Effector memory CD8-positive, alpha-beta T cell (primary cell): Measurements from ENCODE around the gene GLT1D1.

Experiments used
- ATAC-seq: fragments of 150-1000 bp; cut with Tn5 transposase; replicated peaks from 2 replicates; pipeline ENCODE4 v1.10.0; 2021; ENCODE audit warnings: mild to moderate bottlenecking, moderate library complexity
- DNase-seq, 3 experiments: peaks; one replicate each; pipeline ENCODE4 v3.0.0; 2021
- H3K27ac Mint-ChIP-seq, 2 donors: one replicate each; pipeline ENCODE4 v1.8.0; 2022; ENCODE audit warnings: mild to moderate bottlenecking in 2 of 2, mixed read lengths in 2 of 2, moderate library complexity in 2 of 2
- H3K27me3 Mint-ChIP-seq, 2 donors: one replicate each; pipeline ENCODE4 v1.8.0; 2022; ENCODE audit warnings: mixed read lengths in 2 of 2
- H3K36me3 Mint-ChIP-seq: one replicate; pipeline ENCODE4 v1.8.0; 2022; ENCODE audit warnings: mild to moderate bottlenecking, moderate library complexity, mixed read lengths; ENCODE audit not compliant: insufficient read depth
- H3K4me1 Mint-ChIP-seq, 2 donors: one replicate each; pipeline ENCODE4 v1.8.0; 2022; ENCODE audit warnings: low read depth in 2 of 2, mixed read lengths in 2 of 2
- H3K4me3 Mint-ChIP-seq, 2 donors: one replicate each; pipeline ENCODE4 v1.8.0; 2022; ENCODE audit warnings: mild to moderate bottlenecking in 2 of 2, mixed read lengths in 2 of 2, moderate library complexity in 2 of 2
- H3K9me3 Mint-ChIP-seq, 2 donors: one replicate each; pipeline ENCODE4 v1.8.0; 2022; ENCODE audit warnings: mixed read lengths in 2 of 2

GLT1D1 gene

DNA sequence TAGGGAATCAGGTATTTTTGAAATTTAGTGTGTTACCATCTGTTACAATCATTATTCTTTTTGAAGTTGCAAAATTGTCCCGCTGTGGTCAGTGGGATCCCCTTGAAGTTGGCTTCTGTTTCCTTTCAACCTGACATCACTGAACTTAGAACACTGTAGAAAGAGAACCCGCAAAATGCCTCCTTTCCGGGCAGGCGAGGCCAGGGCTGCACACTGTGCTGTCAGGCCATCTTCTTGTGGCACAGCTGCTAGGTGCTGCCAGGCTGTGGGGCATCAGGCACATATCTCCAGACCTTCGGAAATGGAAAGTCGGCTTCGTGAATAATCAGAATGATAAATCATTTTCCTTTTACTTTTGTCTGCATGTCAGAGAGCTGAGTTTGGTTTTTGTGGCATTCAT is 103.5 kb downstream of the GLT1D1 start:
- H3K36me3 Mint-ChIP-seq, result peaks cover 5% of the 10 kb centered on the region
- peaks cover 0 to 5% of the 10 kb centered on the region in 2 donors for H3K4me1 Mint-ChIP-seq

DNA sequence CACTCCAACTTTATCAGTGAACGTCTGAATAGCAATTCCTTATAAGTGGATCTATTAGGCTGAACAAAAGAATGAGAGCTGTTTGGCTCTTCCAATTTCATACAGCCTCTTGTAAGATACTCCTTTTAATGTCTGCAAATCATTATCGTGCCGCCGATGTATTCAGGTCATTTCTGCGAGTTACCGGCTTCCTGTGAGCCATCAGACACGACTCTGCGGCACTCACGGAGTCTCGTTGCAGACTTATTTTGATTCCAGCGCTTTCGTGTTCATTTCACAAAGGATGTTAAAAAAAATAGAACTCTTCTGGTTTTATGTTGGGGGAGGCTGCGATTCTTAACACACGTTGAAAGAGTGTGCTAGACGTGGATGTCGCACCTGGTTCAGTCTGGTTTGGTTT is 106.6 kb downstream of the GLT1D1 start:
- Mint-ChIP-seq H3K27ac (no peak overlapping the region), H3K4me3 (peak overlapping the region in 1 of 2 donors; percentile 23), H3K27me3 (peaks cover 55 to 57% of the 10 kb centered on the region in 2 donors), H3K4me1 (peaks cover 0 to 5% of the 10 kb centered on the region in 2 donors), H3K9me3 (no peaks in the 10 kb centered on the region), H3K36me3 (no peaks in the 10 kb centered on the region)
- ATAC-seq (no peak), DNase-seq (no peak)

More for the DNA sequence above, 103.5 kb downstream of the GLT1D1 start:
- H3K4me3 Mint-ChIP-seq, result no peak overlapping the region
- no peaks in the 10 kb centered on the region for H3K9me3 Mint-ChIP-seq
- H3K27me3 Mint-ChIP-seq, result peaks cover 43 to 44% of the 10 kb centered on the region in 2 donors
- no peak overlapping the region for H3K27ac Mint-ChIP-seq
- ATAC-seq (no peak), DNase-seq (no peak)

DNA sequence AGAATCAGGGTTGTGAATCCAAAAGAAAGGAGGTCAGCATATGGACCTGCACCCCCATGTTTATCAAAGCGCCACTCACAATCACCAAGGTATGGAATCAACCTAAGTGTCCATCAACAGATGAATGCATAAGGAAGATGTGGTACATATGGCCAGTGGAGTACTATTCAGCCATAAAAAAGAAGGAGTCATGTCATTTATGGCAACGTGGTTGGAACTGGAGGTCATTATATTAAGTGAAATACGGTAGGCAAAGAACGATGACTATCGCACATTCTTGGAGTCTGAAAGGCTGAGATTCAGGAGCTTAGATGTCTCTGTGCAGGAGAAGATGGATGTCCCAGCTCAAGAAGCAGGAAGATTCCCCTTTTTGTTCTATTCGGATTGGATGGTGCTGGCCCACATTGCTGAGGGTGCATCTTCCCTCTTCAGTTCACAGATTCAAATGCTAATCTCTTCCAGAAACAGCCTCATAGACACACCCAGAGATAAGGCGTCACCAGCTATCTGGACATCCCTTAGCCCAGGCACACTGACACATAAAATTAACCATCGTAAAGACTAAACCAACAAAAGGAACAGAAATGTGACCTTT is 108.1 kb downstream of the GLT1D1 start:
- no peak for DNase-seq
- Mint-ChIP-seq H3K36me3 (no peaks in the 10 kb centered on the region), H3K27me3 (peaks cover 54 to 57% of the 10 kb centered on the region in 2 donors), H3K4me3 (no peak overlapping the region), H3K9me3 (no peaks in the 10 kb centered on the region), H3K27ac (no peak overlapping the region), H3K4me1 (peaks cover 0 to 5% of the 10 kb centered on the region in 2 donors)
- no peak for ATAC-seq

DNA sequence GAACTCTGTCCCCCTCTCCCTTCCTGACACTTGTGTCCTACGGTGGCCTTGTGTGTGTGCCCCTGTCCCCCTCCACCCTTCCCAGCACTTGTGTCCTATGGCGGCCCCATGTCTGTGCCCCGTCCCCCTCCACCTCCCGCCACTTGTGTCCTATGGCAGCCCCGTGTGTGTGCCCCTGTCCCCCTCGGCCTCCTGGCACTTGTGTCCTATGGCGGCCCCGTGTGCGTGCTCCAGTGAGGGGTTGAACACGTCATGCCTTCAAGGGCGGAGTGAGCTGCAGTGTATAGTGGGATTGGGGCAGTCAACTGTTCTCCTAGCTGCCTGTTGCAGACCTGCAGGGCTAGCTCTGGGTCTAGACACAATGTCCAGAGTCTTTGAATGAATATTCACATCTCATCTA is 108.7 kb downstream of the GLT1D1 start:
- Mint-ChIP-seq H3K27ac (no peak overlapping the region), H3K36me3 (no peaks in the 10 kb centered on the region), H3K4me3 (no peak overlapping the region), H3K27me3 (peaks cover 49 to 52% of the 10 kb centered on the region in 2 donors), H3K4me1 (peaks cover 0 to under 1% of the 10 kb centered on the region in 2 donors), H3K9me3 (no peaks in the 10 kb centered on the region)
- no peak for ATAC-seq
- DNase-seq, result no peak

DNA sequence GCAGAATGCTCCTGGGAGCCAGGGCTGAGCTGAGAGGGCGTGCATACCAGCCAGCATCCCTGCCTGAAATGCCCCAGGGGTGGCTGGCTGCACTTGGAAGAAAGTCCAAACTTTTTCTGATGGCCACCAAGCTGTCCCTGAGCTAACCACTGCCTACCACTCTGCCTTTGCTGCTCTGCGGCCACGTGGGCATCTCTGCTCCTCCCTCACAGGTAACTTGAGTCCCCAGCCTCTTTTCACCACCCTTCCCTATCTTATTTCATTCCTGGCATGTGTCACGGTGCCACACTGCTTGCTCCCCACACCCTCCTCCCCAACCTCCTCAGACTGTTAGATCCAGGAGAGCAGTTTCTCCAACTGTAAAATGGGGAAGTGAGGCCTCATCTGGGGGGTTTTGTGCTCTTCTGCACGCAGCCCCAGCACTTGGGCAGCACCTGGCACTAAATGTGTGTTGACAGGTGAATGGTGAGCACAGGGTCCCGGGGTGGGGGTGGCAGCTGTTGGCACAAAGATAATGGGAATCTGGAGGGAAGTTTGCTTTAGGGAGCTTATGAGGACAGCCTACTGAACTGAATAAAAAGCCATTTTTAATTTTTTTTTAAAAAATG is 113.0 kb downstream of the GLT1D1 start:
- ATAC-seq, result no peak
- no peaks in the 10 kb centered on the region for H3K9me3 Mint-ChIP-seq
- no peak overlapping the region for H3K4me3 Mint-ChIP-seq
- peaks cover 5 to 9% of the 10 kb centered on the region in 2 donors for H3K4me1 Mint-ChIP-seq
- H3K27ac Mint-ChIP-seq, result no peak overlapping the region
- peaks cover 31 to 47% of the 10 kb centered on the region in 2 donors for H3K27me3 Mint-ChIP-seq
- DNase-seq, result no peak
- no peaks in the 10 kb centered on the region for H3K36me3 Mint-ChIP-seq

DNA sequence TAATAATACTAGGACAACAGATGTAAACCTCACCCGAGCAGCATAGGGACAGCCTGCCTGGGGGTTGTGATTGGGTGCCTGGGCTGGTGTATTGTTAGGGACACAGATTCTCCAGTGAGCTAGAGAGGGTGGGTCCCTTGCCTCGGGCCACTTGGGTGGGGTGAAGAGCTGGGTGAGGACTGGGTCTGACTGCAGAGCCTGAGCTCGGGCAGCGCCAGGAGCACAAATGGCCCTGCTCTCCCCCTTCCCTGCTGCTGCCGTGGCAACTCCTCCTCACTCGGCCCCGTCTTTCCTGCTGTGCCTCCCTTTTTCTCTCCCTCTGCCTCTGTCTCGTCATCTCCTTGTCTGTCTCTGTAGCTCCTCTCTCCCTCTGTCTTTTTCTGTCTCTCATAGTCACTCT is 115.4 kb downstream of the GLT1D1 start:
- no peak overlapping the region for H3K4me3 Mint-ChIP-seq
- no peak overlapping the region for H3K27ac Mint-ChIP-seq
- H3K4me1 Mint-ChIP-seq, result peaks cover 5 to 9% of the 10 kb centered on the region in 2 donors
- ATAC-seq (no peak), DNase-seq (no peak)
- H3K36me3 Mint-ChIP-seq, result no peaks in the 10 kb centered on the region
- no peaks in the 10 kb centered on the region for H3K9me3 Mint-ChIP-seq
- H3K27me3 Mint-ChIP-seq, result peaks cover 21 to 42% of the 10 kb centered on the region in 2 donors

DNA sequence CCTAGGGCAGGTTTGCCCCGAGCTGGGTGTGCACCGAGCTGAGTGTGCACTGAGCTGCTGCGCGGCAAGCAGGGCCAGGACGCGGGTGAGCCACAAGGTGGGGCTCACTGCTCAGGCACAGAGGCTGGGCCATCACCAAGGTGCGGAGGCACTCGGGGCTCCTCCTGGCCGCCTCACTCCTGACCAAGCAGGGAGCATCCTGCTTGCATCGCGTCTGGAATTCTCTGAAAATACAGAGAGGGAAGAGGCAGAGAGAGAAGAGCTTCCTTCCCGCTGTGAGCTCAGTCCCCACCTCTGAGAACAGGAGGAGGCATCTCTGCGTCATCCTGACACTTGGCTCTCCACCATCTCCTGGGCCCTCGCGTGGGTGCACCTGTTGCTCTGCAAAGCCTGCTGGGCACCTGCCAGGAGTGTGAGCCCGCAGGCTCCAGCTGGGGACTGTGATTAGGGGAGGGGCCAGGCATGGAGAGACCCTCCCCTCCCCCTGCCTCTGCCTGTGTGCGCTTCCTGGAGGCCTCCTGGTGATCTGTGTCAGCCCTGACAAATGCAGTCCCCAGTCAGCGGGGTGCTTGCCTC is 116.3 kb downstream of the GLT1D1 start:
- Mint-ChIP-seq H3K36me3 (no peaks in the 10 kb centered on the region), H3K4me1 (peaks cover 5 to 9% of the 10 kb centered on the region in 2 donors), H3K4me3 (peak overlapping the region in 1 of 2 donors; percentile 0), H3K27ac (no peak overlapping the region), H3K27me3 (peaks cover 30 to 51% of the 10 kb centered on the region in 2 donors), H3K9me3 (no peaks in the 10 kb centered on the region)
- ATAC-seq, result peak; percentile 56
- peak in 2 of 3 experiments; percentile 2 to 3 for DNase-seq

DNA sequence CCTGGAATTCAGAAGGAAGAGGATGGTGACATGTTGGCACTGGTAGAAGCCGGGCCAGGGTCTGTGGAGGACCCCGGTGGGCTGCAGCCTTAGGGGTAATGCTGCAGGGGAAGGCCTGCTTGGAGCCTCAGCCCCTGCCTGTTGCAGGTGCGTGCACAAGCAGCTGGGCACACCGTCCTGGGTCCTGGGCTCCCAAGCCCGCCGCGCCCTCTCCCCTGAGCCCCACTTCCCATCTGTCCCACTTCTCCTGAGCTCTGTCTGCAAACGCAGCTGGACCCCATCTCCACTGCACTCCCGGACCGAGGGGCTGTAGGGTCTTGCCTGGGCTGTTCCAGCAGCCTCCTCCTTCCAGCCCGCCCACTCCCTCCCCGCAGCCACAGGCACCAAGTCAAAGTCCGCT is 116.8 kb downstream of the GLT1D1 start:
- Mint-ChIP-seq H3K36me3 (no peaks in the 10 kb centered on the region), H3K27me3 (peaks cover 36 to 57% of the 10 kb centered on the region in 2 donors), H3K27ac (no peak overlapping the region), H3K4me3 (peak overlapping the region in 1 of 2 donors; percentile 54), H3K9me3 (no peaks in the 10 kb centered on the region), H3K4me1 (peaks cover 5 to 9% of the 10 kb centered on the region in 2 donors)
- DNase-seq (no peak), ATAC-seq (no peak)

DNA sequence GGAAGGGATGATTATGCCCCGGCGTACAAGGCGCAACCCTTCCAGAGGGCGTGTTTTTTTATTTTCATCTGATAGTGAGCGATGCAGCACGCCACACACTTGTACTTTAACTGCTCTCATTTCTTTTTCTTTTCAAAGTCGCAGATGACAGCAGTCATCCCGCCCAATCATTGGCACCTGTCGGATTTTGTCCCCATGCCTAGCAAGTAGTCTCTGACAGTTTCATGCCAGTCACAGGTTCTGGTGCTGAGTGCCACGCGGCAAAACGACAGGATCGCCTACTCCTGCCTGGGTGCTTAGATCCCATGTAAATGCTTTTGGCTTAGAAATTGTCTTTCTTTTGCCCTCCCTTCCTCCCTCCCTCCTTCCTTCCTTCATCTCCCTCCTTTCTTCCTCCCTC is 117.7 kb downstream of the GLT1D1 start:
- Mint-ChIP-seq H3K27me3 (peaks cover 44 to 65% of the 10 kb centered on the region in 2 donors), H3K9me3 (no peaks in the 10 kb centered on the region), H3K36me3 (no peaks in the 10 kb centered on the region), H3K27ac (no peak overlapping the region), H3K4me1 (peaks cover 5 to 9% of the 10 kb centered on the region in 2 donors), H3K4me3 (peak overlapping the region in 1 of 2 donors; percentile 54)
- DNase-seq (no peak), ATAC-seq (no peak)

DNA sequence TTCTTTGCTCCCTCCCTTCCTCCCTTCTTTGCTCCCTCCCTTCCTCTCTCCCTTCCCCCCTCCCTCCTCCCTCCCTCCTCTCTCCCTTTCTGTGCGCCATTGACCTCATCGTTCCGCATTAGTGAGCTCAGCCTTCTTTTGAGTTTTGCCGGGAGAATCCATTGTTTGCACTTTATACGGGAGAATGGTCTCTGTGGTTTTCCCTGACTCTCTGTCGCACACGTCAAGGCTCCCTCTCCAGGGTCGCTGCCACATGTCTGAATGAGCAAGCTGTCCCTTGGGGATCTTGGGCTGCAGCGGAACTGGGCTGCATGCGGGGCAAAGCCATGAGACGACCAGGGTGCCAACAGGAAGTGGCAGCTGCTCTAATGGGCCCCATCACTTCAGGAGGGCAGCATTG is 118.5 kb downstream of the GLT1D1 start:
- no peak for ATAC-seq
- Mint-ChIP-seq H3K27ac (no peak overlapping the region), H3K4me3 (no peak overlapping the region), H3K36me3 (no peaks in the 10 kb centered on the region), H3K4me1 (peaks cover 5 to 9% of the 10 kb centered on the region in 2 donors), H3K27me3 (peaks cover 50 to 73% of the 10 kb centered on the region in 2 donors), H3K9me3 (no peaks in the 10 kb centered on the region)
- no peak for DNase-seq

DNA sequence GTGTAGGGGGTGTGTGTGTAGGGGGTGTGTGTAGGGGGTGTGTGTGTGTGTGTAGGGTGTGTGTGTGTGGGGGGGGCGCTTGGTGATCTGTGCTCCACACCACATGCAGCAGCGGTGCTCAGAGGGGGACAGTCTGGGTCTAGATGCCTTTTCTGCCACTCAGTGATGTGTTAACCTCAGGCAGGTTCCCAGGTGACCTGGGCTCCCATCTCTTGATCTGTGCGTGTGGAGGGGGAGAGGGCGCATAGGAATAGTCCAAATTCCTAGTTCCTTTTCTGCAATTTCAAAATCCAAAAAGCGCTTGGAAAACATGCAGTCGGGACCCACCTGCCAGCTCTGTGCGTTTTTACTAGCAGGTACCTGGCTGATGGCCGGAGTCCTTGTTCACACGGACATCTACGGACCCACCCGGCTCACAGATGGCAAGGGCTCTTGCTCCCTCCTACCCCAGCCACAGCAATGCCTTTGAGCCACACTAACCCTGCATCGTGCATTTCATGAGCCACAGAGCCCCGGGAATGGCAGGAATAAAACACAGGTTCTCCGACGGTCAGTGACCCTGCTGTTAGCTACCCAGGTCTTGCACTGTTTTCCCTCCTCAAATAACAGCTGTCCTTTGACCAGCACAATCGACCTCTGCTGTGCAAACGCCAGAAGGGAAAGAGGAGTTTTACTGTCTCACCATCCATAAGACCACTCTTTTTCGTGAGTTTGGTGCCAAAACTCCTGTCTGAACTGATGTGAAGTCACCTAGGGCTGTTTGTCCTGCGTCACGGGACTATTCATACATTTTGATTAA is 120.8 kb downstream of the GLT1D1 start:
- Mint-ChIP-seq H3K9me3 (no peaks in the 10 kb centered on the region), H3K4me1 (peaks cover 5 to 9% of the 10 kb centered on the region in 2 donors), H3K36me3 (no peaks in the 10 kb centered on the region), H3K27ac (no peak overlapping the region), H3K4me3 (no peak overlapping the region), H3K27me3 (peaks cover 59 to 86% of the 10 kb centered on the region in 2 donors)
- DNase-seq (no peak), ATAC-seq (no peak)

DNA sequence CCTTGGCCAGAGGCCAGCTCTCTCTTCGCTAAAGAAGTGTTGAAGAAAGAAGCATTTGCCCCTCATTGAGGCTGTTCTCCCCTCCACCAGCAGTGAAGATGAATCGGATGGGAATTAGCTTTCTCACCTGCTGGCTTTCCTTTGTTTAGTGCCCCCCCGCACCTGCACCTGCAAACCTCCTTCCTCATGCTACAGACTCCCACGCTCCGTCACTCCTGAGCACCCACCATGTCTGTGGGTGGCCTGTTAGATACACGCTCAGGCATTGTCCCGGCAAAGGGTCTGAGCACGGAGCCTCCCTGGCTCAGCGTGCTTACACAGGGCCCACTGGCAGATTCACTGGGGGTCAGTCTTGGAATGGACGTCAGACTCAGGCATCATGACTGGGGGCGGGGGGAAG is 121.6 kb downstream of the GLT1D1 start:
- no peaks in the 10 kb centered on the region for H3K9me3 Mint-ChIP-seq
- no peaks in the 10 kb centered on the region for H3K36me3 Mint-ChIP-seq
- peaks cover 59 to 86% of the 10 kb centered on the region in 2 donors for H3K27me3 Mint-ChIP-seq
- DNase-seq (no peak), ATAC-seq (no peak)
- no peak overlapping the region for H3K4me3 Mint-ChIP-seq
- H3K4me1 Mint-ChIP-seq, result peaks cover 5% of the 10 kb centered on the region in 2 donors
- no peak overlapping the region for H3K27ac Mint-ChIP-seq

DNA sequence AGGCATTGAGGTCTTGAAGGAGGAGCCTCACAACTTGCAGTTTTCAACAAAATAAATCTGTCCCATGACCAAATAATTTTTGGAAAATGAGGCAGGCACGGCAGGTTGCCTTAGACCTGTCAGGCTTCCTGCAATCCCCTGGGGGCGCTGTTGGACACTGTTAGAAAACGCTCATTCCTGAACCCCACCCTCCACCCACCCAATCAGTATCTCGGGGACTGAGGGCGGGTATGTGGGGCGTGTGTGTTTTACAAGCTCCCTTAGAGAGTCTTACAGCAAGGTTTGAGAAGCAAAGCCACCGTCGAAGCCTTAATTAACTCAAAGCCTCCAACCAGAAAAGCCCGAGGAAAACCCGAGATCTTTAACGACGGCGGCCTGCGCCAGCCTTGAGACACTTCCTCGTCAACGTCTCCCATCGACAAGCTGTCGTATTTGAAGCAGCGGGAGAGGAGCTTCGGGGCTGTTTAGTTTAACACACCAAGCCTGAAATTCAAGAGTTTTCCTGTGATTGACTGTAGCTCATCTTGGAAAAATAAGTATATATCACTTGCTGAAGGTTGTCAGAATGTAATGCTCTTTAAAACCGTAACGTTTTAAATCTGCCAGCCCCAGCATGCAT is 123.0 kb downstream of the GLT1D1 start:
- no peaks in the 10 kb centered on the region for H3K9me3 Mint-ChIP-seq
- H3K27me3 Mint-ChIP-seq, result peaks cover 66 to 87% of the 10 kb centered on the region in 2 donors
- no peak overlapping the region for H3K27ac Mint-ChIP-seq
- no peak overlapping the region for H3K4me3 Mint-ChIP-seq
- DNase-seq (peak in 1 of 3 experiments; percentile 4), ATAC-seq (no peak)
- no peaks in the 10 kb centered on the region for H3K4me1 Mint-ChIP-seq
- H3K36me3 Mint-ChIP-seq, result no peaks in the 10 kb centered on the region
